MM.1S (cell line): Measurements from ENCODE around the gene CTNNA2.

Experiments used
- CTCF ChIP-seq: fragments of 300-600 bp; sonication (generic); IDR thresholded peaks from 2 replicates; pipeline ENCODE4 v1.5.1; 2016; ENCODE audit warnings: antibody characterized with exemption, low read length, mixed read lengths
- EZH2 ChIP-seq: fragments of 300-600 bp; sonication (generic); optimal IDR thresholded peaks from 2 replicates; pipeline ENCODE3; 2017; ENCODE audit warnings: low read depth, mild to moderate bottlenecking, antibody characterized with exemption, low read length, mixed read lengths
- EZH2phosphoT487 ChIP-seq: fragments of 300-600 bp; sonication (generic); IDR thresholded peaks from 2 replicates; pipeline ENCODE4 v1.6.1; 2018; ENCODE audit warnings: antibody characterized with exemption, low read length

GRCh38 chr2:80302001-80302313 lies 789.1 kb downstream of the CTNNA2 start:
- TF ChIP-seq CTCF = no peak
- TF ChIP-seq EZH2 = no peak
- no peak for TF ChIP-seq EZH2phosphoT487
